Glutamatergic neuron (in vitro differentiated cells): Measurements from ENCODE around the gene FHOD3. TPM values are rescaled to one million over a fixed set of nuclear protein-coding genes. Genes with fewer than 3 reads are reported as not detected.

Source experiments
- DNase-seq: peaks from one replicate; pipeline ENCODE4 v3.0.0; 2022
- H3K27ac Mint-ChIP-seq: one replicate; pipeline ENCODE4 v1.8.0; 2020; ENCODE audit warnings: mild to moderate bottlenecking, mixed read lengths, inconsistent platforms; ENCODE audit not compliant: unreplicated experiment
- H3K27me3 Mint-ChIP-seq: one replicate; pipeline ENCODE4 v1.8.0; 2020; ENCODE audit warnings: mild to moderate bottlenecking, moderate library complexity, mixed read lengths, inconsistent platforms; ENCODE audit not compliant: unreplicated experiment
- H3K36me3 Mint-ChIP-seq: one replicate; pipeline ENCODE4 v1.8.0; 2020; ENCODE audit warnings: mild to moderate bottlenecking, mixed read lengths, inconsistent platforms; ENCODE audit not compliant: unreplicated experiment
- H3K4me1 Mint-ChIP-seq: one replicate; pipeline ENCODE4 v1.8.0; 2020; ENCODE audit warnings: mild to moderate bottlenecking, low read depth, mixed read lengths, inconsistent platforms; ENCODE audit not compliant: unreplicated experiment
- H3K4me3 Mint-ChIP-seq: one replicate; pipeline ENCODE4 v1.8.0; 2020; ENCODE audit warnings: mild to moderate bottlenecking, mixed read lengths, inconsistent platforms; ENCODE audit not compliant: unreplicated experiment
- H3K9me3 Mint-ChIP-seq: one replicate; pipeline ENCODE4 v1.8.0; 2020; ENCODE audit warnings: mild to moderate bottlenecking, moderate library complexity, mixed read lengths, inconsistent platforms; ENCODE audit not compliant: unreplicated experiment
- CTCF ChIP-seq: fragments of 200-600 bp; sonication (generic); IDR thresholded peaks from one replicate; pipeline ENCODE4 v1.5.0; 2021; ENCODE audit not compliant: partially characterized antibody, unreplicated experiment
- total RNA-seq: library from RNA; stranded (reverse); fragmentation: NEBNext Ultra II Directional; extraction: Animal tissue kit (Norgen Biotek cat#: 25700); gene quantifications from one replicate; pipeline ENCODE4 v1.2.1, GENCODE V29; 2021; ENCODE audit not compliant: unreplicated experiment

FHOD3 gene
- total RNA-seq, 1 donor from 2014 or later, result 21.2 TPM

GRCh38 chr18:36349552-36349951, 52.0 kb downstream of the FHOD3 start:
- Mint-ChIP-seq H3K36me3 (no peaks in the 10 kb centered on the region), H3K27ac (no peak overlapping the region), H3K27me3 (peaks cover 1% of the 10 kb centered on the region), H3K9me3 (no peaks in the 10 kb centered on the region), H3K4me3 (no peak overlapping the region), H3K4me1 (peaks cover 11% of the 10 kb centered on the region)
- no peak for TF ChIP-seq CTCF
- no peak for DNase-seq

- no peak overlapping the region for H3K27ac Mint-ChIP-seq
- TF ChIP-seq CTCF, result no peak
- H3K9me3 Mint-ChIP-seq, result no peaks in the 10 kb centered on the region
- peaks cover 11% of the 10 kb centered on the region for H3K4me1 Mint-ChIP-seq
- no peaks in the 10 kb centered on the region for H3K36me3 Mint-ChIP-seq
- H3K4me3 Mint-ChIP-seq, result no peak overlapping the region
- peaks cover 1% of the 10 kb centered on the region for H3K27me3 Mint-ChIP-seq
- DNase-seq, result no peak
Observed at GRCh38 chr18:36350251-36350651, 52.7 kb downstream of the FHOD3 start.

GRCh38 chr18:36350839-36351469, 53.4 kb downstream of the FHOD3 start:
- H3K4me1 Mint-ChIP-seq, result peaks cover 11% of the 10 kb centered on the region
- H3K36me3 Mint-ChIP-seq, result no peaks in the 10 kb centered on the region
- TF ChIP-seq CTCF, result no peak
- H3K9me3 Mint-ChIP-seq, result no peaks in the 10 kb centered on the region
- H3K27ac Mint-ChIP-seq, result no peak overlapping the region
- no peak for DNase-seq
- no peaks in the 10 kb centered on the region for H3K27me3 Mint-ChIP-seq
- H3K4me3 Mint-ChIP-seq, result no peak overlapping the region

- no peaks in the 10 kb centered on the region for H3K9me3 Mint-ChIP-seq
- H3K4me3 Mint-ChIP-seq, result no peak overlapping the region
- no peak for TF ChIP-seq CTCF
- H3K27me3 Mint-ChIP-seq, result no peaks in the 10 kb centered on the region
- H3K27ac Mint-ChIP-seq, result no peak overlapping the region
- no peak for DNase-seq
- no peaks in the 10 kb centered on the region for H3K36me3 Mint-ChIP-seq
- H3K4me1 Mint-ChIP-seq, result peaks cover 11% of the 10 kb centered on the region
Observed at GRCh38 chr18:36352384-36352783, 54.9 kb downstream of the FHOD3 start.

- no peak for TF ChIP-seq CTCF
- peaks cover 1% of the 10 kb centered on the region for H3K27me3 Mint-ChIP-seq
- H3K4me1 Mint-ChIP-seq, result peaks cover 11% of the 10 kb centered on the region
- DNase-seq, result no peak
- no peak overlapping the region for H3K27ac Mint-ChIP-seq
- no peaks in the 10 kb centered on the region for H3K36me3 Mint-ChIP-seq
- H3K9me3 Mint-ChIP-seq, result no peaks in the 10 kb centered on the region
- H3K4me3 Mint-ChIP-seq, result no peak overlapping the region
Observed at GRCh38 chr18:36354989-36355388, 57.5 kb downstream of the FHOD3 start.
